ENCODE measurements around the gene SLC29A3. TPM values are rescaled to one million over a fixed set of nuclear protein-coding genes. Genes with fewer than 3 reads are reported as not detected.

SLC29A3 gene
- total RNA-seq, 1 donor from 2014 or later = 0.58 TPM

DNA sequence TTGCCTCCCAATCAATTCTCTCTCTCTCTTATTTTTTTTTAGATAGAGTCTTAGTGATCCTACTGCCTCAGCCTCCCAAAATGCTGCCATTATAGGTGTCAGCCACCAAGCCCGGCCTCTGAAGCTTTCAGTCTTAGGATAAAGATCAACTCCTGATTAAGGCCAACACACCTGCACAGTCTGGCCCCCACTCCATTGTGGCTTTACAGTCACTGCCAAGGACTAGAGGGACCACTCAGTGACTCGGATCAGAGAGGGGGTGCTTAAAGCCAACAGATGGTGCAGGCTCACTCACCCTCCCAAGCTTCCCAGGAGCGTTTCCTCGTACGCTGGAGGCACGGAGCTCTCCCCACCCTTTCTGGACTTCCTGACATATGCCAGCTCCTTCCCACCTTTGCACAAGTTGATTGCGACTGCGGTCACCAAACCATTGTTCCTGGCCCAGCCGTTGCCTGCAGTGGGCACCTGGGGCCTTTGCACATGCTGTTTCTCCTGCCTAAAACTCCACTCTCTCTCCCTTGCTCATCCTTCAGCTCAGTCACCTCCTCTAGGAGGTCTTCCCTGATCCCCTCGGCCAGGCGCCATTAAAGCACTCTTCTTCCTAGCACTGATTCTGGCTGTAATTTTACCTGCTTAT is 76.0 kb downstream of the SLC29A3 start:
- DNase-seq (ENCODE audit: low read depth) = no peak
- no peak overlapping the region for H3K4me3 ChIP-seq (ENCODE audit: low read depth, low read length)
- TF ChIP-seq, protein P1, sequence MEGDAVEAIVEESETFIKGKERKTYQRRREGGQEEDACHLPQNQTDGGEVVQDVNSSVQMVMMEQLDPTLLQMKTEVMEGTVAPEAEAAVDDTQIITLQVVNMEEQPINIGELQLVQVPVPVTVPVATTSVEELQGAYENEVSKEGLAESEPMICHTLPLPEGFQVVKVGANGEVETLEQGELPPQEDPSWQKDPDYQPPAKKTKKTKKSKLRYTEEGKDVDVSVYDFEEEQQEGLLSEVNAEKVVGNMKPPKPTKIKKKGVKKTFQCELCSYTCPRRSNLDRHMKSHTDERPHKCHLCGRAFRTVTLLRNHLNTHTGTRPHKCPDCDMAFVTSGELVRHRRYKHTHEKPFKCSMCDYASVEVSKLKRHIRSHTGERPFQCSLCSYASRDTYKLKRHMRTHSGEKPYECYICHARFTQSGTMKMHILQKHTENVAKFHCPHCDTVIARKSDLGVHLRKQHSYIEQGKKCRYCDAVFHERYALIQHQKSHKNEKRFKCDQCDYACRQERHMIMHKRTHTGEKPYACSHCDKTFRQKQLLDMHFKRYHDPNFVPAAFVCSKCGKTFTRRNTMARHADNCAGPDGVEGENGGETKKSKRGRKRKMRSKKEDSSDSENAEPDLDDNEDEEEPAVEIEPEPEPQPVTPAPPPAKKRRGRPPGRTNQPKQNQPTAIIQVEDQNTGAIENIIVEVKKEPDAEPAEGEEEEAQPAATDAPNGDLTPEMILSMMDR (conservative IDR thresholded peaks at IDR 0.05; ENCODE audit: low read depth, low read length) = no peak

DNA sequence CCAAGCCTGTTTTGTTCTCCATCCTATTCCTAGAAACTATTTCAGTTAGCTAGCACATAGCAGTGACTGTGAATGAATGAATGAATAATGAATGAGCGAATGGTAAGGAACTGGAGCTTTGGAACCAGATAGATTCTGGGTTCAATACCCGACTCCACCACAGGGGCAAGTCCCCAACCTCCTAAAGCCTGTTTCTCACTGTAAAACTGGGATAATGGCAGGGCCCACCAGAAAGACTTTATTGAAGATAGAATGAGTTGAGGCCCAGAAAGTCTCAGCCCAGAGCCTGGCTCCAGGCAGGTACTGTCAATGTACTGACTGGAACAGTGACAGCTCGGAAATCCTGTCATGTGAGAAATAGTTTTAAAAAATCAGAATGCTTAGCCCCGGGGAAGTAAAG is 76.6 kb downstream of the SLC29A3 start:
- no peak overlapping the region for H3K4me3 ChIP-seq (ENCODE audit: low read depth, low read length)
- TF ChIP-seq, protein P1 (conservative IDR thresholded peaks at IDR 0.05; ENCODE audit: low read depth, low read length) = no peak
- DNase-seq (ENCODE audit: low read depth) = no peak

DNA sequence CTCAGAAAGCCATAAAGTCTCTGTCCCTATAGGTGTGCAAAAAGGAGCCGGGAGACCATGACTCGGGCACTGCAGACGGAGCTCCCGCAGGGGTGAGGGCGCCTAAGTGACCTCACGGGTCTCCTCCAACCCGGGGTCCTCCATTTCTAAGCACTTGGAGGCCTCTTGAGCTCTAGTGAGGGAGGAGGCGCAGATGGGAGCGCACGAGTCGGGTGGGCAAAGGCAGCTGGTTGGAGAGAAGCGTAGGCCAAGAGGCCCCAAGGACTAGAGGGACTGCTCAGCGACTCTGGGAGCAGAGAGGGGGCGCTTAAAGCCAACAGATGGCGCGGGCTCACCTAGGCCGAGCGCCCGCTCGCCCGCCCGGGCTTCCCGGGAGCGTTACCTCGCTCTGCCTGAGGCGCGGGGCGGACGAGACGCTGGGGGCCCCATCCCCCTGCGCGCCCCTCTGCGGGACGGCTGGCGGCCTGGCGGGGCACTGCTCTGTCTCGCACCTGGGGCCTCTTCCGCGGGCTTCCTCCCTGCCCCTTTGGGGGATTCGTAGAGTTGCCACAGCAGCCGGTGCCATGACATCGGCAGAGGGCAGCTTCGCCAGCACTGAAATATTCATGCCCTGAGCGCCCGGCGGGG is 77.1 kb downstream of the SLC29A3 start:
- DNase-seq (ENCODE audit: low read depth) = no peak
- no peak overlapping the region for H3K4me3 ChIP-seq (ENCODE audit: low read depth, low read length)

DNA sequence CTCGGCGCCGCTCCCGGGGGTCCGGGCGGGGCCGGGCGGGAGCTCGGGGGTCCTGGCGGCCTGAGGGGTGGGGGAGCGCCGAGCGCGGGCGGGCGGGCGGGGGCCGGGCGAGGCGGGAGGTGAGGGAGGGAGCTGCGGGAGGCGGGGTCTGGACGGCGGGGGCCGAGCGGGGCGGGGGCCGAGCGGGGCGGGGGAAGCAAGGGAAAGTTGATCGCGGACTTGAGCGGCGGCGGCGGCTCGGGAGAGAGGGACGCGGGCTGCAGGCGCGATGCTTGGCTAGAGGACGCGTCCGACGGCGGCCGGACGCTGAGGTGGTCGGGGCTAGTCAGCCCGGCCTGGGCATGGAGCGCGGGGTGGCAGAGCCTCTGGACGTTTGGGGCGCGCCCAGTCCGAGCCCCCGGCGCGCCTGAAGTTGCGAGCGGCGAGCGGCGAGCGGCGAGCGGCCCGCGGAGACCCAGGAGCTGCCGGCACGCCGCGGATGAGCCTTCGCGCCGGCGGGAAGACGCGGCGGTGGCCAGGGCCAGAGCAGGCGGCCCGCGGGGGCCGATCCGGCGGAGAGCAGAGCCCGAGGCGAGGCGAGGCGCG is 77.7 kb downstream of the SLC29A3 start, which contains the start of gene CDH23:
Gene CDH23 (plus strand): TSS at position 210 of the 585 bp plus-strand sequence. CDS start 42,912 bp downstream, outside the sequence.
- DNase-seq (ENCODE audit: low read depth) = no peak
- TF ChIP-seq, protein P1 (conservative IDR thresholded peaks at IDR 0.05; ENCODE audit: low read depth, low read length) = no peak
- H3K4me3 ChIP-seq (ENCODE audit: low read depth, low read length) = no peak within 1 kb of the TSS

More for the DNA sequence above, 77.1 kb downstream of the SLC29A3 start:
- TF ChIP-seq, protein P1 (conservative IDR thresholded peaks at IDR 0.05; ENCODE audit: low read depth, low read length) = no peak

DNA sequence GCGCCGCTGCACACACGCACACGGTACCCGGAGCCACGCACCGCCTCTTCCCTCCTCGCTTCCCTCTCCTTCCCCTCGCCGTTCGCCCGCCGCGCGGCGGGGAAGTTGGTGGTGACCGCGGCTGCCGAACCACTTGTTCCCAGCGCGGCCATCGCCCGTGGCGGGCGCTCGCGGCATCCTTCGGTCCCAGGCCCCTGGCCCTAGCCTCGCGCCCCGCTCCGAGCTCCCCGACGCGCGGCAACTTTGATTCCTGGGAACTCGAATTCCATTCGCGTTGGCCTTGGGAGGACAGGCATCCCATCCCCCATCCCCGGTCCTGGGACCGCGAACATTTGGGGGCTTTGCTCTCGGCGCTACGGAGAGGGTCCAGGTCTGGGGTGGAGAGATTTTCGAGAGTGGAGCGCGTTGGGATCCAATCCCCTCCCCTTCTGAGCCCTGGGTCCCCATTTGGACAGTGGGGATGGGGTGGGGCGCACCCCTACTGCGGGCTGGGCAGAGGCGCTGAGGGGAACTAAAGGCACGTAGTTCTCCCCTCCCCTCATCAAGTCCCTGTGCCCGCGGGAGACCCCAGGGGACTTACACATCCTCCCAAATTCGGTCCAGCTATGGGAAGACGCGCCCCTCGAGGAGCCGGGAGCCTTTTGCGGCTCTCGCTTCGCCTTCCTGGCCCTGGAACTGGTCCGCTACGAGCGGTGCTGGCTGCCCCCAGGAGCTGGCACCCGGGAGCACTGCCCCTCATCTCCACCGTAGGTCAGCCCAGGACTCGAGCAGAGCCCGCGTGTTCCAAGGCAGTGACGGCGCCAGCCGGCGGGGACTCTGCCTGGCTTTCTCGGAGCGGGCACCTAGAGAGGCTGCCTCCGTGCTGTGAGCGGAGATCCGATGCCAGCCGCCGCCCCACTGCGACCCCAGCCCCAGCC is 78.5 kb downstream of the SLC29A3 start:
- H3K4me3 ChIP-seq (ENCODE audit: low read depth, low read length) = no peak overlapping the region
- DNase-seq (ENCODE audit: low read depth) = no peak
- TF ChIP-seq, protein P1 (conservative IDR thresholded peaks at IDR 0.05; ENCODE audit: low read depth, low read length) = no peak

DNA sequence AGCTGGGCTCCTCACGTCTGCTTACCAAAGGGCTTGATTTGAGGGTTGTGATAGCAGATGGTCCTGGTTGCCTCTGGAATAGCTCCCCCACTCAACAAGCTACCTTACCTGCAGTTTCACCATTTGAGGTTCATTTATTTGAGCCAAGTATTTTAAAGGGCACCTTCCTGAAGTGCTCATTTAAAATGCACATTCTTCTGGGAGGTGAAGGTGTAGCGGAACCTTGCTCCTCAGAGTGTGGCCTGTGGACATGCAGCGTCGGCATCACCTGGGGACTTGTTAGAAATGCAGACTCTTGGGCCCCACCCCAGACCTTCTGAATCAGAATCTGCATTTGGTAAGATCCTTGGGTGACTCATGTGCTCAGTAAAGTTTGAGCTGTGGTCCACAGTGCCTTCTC is 79.9 kb downstream of the SLC29A3 start:
- TF ChIP-seq, protein P1 (conservative IDR thresholded peaks at IDR 0.05; ENCODE audit: low read depth, low read length) = no peak
- no peak overlapping the region for H3K4me3 ChIP-seq (ENCODE audit: low read depth, low read length)
- DNase-seq (ENCODE audit: low read depth) = no peak

All from epithelial cell of proximal tubule (primary cell).